AG09319 (cell line): ENCODE measurements around the gene TRAPPC3.

Experiments used
- DNase-seq: peaks from one replicate; pipeline ENCODE4 v3.0.0-alpha.2; 2010; ENCODE audit warnings: low read depth; ENCODE audit errors: extremely low read depth
- CTCF ChIP-seq: IDR thresholded peaks from 2 replicates; pipeline ENCODE4 v1.5.1; 2011; ENCODE audit warnings: low read depth, mild to moderate bottlenecking, inconsistent platforms, low read length, moderate library complexity

Gene TRAPPC3

GRCh38 chr1:36178471-36179219, 29.4 kb upstream of the TRAPPC3 start:
- no peak for DNase-seq
- no peak for TF ChIP-seq CTCF

GRCh38 chr1:36177589-36178431, 28.5 kb upstream of the TRAPPC3 start:
- TF ChIP-seq CTCF: no peak
- no peak for DNase-seq

GRCh38 chr1:36176106-36176949, 27.0 kb upstream of the TRAPPC3 start:
- DNase-seq: no peak

GRCh38 chr1:36175137-36176095, 26.1 kb upstream of the TRAPPC3 start:
- no peak for DNase-seq
- no peak for TF ChIP-seq CTCF

More at GRCh38 chr1:36176106-36176949, 27.0 kb upstream of the TRAPPC3 start:
- TF ChIP-seq CTCF: no peak

GRCh38 chr1:36174713-36175112, 25.4 kb upstream of the TRAPPC3 start:
- no peak for DNase-seq
- TF ChIP-seq CTCF: no peak

GRCh38 chr1:36172983-36173382, 23.7 kb upstream of the TRAPPC3 start:
- no peak for TF ChIP-seq CTCF
- DNase-seq: no peak
